ENCODE measurements around the gene RBM6. TPM values are rescaled to one million over a fixed set of nuclear protein-coding genes. Genes with fewer than 3 reads are reported as not detected.

Gene RBM6
- total and polyA plus RNA-seq, 2 of the 4 experiments (the other 2 are of a cell fraction) = 38.5 to 64.6 TPM

DNA sequence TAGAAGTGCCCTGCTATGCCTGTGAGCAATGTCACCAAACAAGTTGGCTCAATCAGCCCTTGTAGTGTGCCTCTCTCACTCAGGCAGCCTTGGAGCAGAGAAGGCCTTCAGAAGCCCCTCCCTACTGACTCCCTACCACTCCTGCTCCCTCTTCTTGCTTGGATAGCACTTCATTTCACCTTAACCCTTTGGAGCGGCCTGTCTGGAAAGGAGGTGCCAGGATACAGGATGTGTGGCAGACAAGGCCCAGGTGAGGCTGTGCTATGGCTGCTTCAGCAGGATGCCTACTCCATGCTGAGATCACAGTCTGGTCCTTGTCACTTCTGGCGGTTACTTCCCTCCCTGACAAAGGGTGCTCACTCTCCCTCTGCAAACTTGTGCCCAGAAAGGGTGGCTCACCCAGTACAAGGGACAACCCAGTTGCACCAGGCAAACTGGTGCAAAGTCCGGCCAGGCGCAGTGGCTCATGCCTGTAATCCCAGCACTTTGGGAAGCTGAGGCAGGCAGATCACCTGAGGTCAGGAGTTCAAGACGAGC, 11.4 kb upstream of the RBM6 start:
- no peaks in the 10 kb centered on the region for H4K20me1 ChIP-seq (ENCODE audit: insufficient read depth, low read length)
- no peak overlapping the region for H2BK5ac ChIP-seq (ENCODE audit: low read depth, low read length, poor library complexity, severe bottlenecking)
- ATAC-seq (ENCODE audit: low read depth) = no peak
- intact Hi-C loops (cut with micrococcal nuclease) (no loop called here), in situ Hi-C loops (cut with MboI; ENCODE audit: low sequenced_read_pairs) (no loop called here), dilution Hi-C loops (cut with HindIII; ENCODE audit: low sequenced_read_pairs, unreplicated experiment) (no loop called here)
- no peaks in the 10 kb centered on the region for H3K9me3 ChIP-seq (ENCODE audit: control insufficient read depth, insufficient read depth, low read length)
- H4K91ac ChIP-seq (ENCODE audit: insufficient read depth, low read depth, low read length) = no peak overlapping the region
- no peak overlapping the region for H3K4me3 ChIP-seq (ENCODE audit: insufficient read depth, low read depth, low read length)
- WGBS, 2 experiments (ENCODE audit: extremely low coverage in 2 of 2, insufficient read length in 1 of 2) = 87% methylated on average over 3 of the region's 5 CpGs; no CpG with 5 or more reads in 1 of the 2 experiments
- H3K4me2 ChIP-seq (ENCODE audit: low read depth, low read length) = no peak overlapping the region
- H3K23ac ChIP-seq (ENCODE audit: low read depth, low read length) = 0 out of 2 replicates have a peak overlapping the region, but pooled peaks have one; percentile 59
- no peak overlapping the region for H2BK120ac ChIP-seq (ENCODE audit: low read depth, low read length)
- H2AK5ac ChIP-seq (ENCODE audit: low read depth, low read length) = peak overlapping the region; percentile 95; the same call in 1 of the 2 replicates
- BruUV-seq (replicated peaks) = no TSS peak
- no peak overlapping the region for H4K5ac ChIP-seq (ENCODE audit: low read depth, low read length)
- no peak for TF ChIP-seq MAZ (IDR thresholded peaks at IDR 0.05; ENCODE audit: borderline replicate concordance, low read depth, low read length)
- no peak for TF ChIP-seq RCOR1 (IDR thresholded peaks at IDR 0.05; ENCODE audit: insufficient replicate concordance, low read length)
- TF ChIP-seq, protein P1, sequence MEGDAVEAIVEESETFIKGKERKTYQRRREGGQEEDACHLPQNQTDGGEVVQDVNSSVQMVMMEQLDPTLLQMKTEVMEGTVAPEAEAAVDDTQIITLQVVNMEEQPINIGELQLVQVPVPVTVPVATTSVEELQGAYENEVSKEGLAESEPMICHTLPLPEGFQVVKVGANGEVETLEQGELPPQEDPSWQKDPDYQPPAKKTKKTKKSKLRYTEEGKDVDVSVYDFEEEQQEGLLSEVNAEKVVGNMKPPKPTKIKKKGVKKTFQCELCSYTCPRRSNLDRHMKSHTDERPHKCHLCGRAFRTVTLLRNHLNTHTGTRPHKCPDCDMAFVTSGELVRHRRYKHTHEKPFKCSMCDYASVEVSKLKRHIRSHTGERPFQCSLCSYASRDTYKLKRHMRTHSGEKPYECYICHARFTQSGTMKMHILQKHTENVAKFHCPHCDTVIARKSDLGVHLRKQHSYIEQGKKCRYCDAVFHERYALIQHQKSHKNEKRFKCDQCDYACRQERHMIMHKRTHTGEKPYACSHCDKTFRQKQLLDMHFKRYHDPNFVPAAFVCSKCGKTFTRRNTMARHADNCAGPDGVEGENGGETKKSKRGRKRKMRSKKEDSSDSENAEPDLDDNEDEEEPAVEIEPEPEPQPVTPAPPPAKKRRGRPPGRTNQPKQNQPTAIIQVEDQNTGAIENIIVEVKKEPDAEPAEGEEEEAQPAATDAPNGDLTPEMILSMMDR (conservative IDR thresholded peaks at IDR 0.05; ENCODE audit: low read depth, low read length) = no peak
- no peak for TF ChIP-seq SMC3 (IDR thresholded peaks at IDR 0.05; ENCODE audit: low read depth, low read length)
- TF ChIP-seq FOS (IDR thresholded peaks at IDR 0.05; ENCODE audit: low read depth, low read length) = no peak
- TF ChIP-seq RFX5 (IDR thresholded peaks at IDR 0.05; ENCODE audit: low read depth, low read length) = no peak
- TF ChIP-seq CHD1 (IDR thresholded peaks at IDR 0.05; ENCODE audit: low read depth, low read length) = no peak
- TF ChIP-seq MXI1 (IDR thresholded peaks at IDR 0.05; ENCODE audit: borderline replicate concordance, low read depth, low read length) = no peak
- TF ChIP-seq, protein P2, sequence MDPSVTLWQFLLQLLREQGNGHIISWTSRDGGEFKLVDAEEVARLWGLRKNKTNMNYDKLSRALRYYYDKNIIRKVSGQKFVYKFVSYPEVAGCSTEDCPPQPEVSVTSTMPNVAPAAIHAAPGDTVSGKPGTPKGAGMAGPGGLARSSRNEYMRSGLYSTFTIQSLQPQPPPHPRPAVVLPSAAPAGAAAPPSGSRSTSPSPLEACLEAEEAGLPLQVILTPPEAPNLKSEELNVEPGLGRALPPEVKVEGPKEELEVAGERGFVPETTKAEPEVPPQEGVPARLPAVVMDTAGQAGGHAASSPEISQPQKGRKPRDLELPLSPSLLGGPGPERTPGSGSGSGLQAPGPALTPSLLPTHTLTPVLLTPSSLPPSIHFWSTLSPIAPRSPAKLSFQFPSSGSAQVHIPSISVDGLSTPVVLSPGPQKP (IDR thresholded peaks at IDR 0.05; ENCODE audit: borderline replicate concordance, low read depth, low read length) = no peak
- no peak for TF ChIP-seq RAD21 (IDR thresholded peaks at IDR 0.05; ENCODE audit: low read length)
- no peak for TF ChIP-seq MAFK (IDR thresholded peaks at IDR 0.05; ENCODE audit: low read depth, low read length)
- no peak for TF ChIP-seq BHLHE40 (IDR thresholded peaks at IDR 0.05; ENCODE audit: low read depth, low read length)
- no peak for TF ChIP-seq POLR2A (IDR thresholded peaks at IDR 0.05; ENCODE audit: low read depth, low read length)
- TF ChIP-seq NFE2L2 (IDR thresholded peaks at IDR 0.05; ENCODE audit: low read depth, low read length) = no peak
- TF ChIP-seq CEBPB (IDR thresholded peaks at IDR 0.05; ENCODE audit: low read depth, low read length) = no peak
- no peak overlapping the region for H3K18ac ChIP-seq (ENCODE audit: low read depth, low read length)
- no peaks in the 10 kb centered on the region for H3K27me3 ChIP-seq (ENCODE audit: control insufficient read depth, insufficient read depth, low read length)
- no peak overlapping the region for H3K56ac ChIP-seq (ENCODE audit: extremely low read depth, insufficient read depth, low read length)
- no peaks in the 10 kb centered on the region for H3K36me3 ChIP-seq (ENCODE audit: control insufficient read depth, insufficient read depth, low read length)
- H4K8ac ChIP-seq (ENCODE audit: low read depth in 2 of 2, low read length in 2 of 2) = peak overlapping the region in 1 of 2 experiments; percentile 47; a peak in 2 of 4 replicates
- peak overlapping the region; percentile 56 for H2AFZ ChIP-seq (replicated peaks; ENCODE audit: low read length, poor library complexity)
- 0 out of 2 replicates have a peak overlapping the region, but pooled peaks have one; percentile 42 for H3K14ac ChIP-seq (replicated peaks; ENCODE audit: low read depth, low read length)
- ChIA-PET CTCF (interaction anchor here (1.2 kb wide), 1 partner anchor 12 kb away, joined by 3 read pairs; no protein-coding TSS in a partner anchor), POLR2A (ENCODE audit: unreplicated experiment) (no interaction called here)
- H2AK9ac ChIP-seq (replicated peaks; ENCODE audit: low read depth, low read length, poor library complexity) = peak overlapping the region; percentile 95
- peaks cover 8% of the 10 kb centered on the region for H3K4me1 ChIP-seq (ENCODE audit: control insufficient read depth, insufficient read depth, low read length)
- DNase-seq = no peak
- H2BK15ac ChIP-seq (ENCODE audit: low read depth, low read length) = no peak overlapping the region
- H3K4ac ChIP-seq (ENCODE audit: low read depth, low read length) = peak overlapping the region; percentile 37; the same call in 1 of the 2 replicates
- H3K79me1 ChIP-seq (ENCODE audit: low read depth in 1 of 2, low read length in 2 of 2) = peaks cover 16 to 36% of the 10 kb centered on the region in 2 experiments
- no peak overlapping the region for H3K27ac ChIP-seq (ENCODE audit: insufficient read depth, low read length)
- H3K9me1 ChIP-seq (ENCODE audit: insufficient read depth, low read length) = peaks cover 5% of the 10 kb centered on the region; the same call in 1 of the 2 replicates
- H3K9ac ChIP-seq (ENCODE audit: low read depth, low read length) = no peak overlapping the region
- no peak overlapping the region for H2BK20ac ChIP-seq (ENCODE audit: low read depth, low read length)
